CD1c-positive myeloid dendritic cell (primary cell): ENCODE measurements around the gene JUNB.
"Not testable (repeated sequence)": the region's sequence is repeated elsewhere in the genome, so short reads cannot be mapped to it uniquely, and the experiment has no call there.

Source experiments
- DNase-seq: peaks from one replicate; pipeline ENCODE4 v3.0.0-alpha.2; 2016; ENCODE audit errors: extremely low spot score

Gene JUNB

GRCh38 chr19:12789098-12789903, 2.0 kb upstream of the JUNB start:
- no peak for DNase-seq

- peak; percentile 99 for DNase-seq
These were observed 1.2 kb upstream of the JUNB start for GRCh38 chr19:12789904-12790619.

GRCh38 chr19:12790628-12791344, 500 bp upstream of the JUNB start:
- DNase-seq, result peak; percentile 44

- DNase-seq, result peak; percentile 83
These were observed 966 bp downstream of the JUNB start for GRCh38 chr19:12792051-12792852.

GRCh38 chr19:12792853-12793289, 1.6 kb downstream of the JUNB start:
- no peak for DNase-seq

- DNase-seq, result peak; percentile 97
These were observed 2.3 kb downstream of the JUNB start for GRCh38 chr19:12793290-12794195.

- peak; percentile 37 for DNase-seq
These were observed 3.1 kb downstream of the JUNB start for GRCh38 chr19:12794196-12794941.

GRCh38 chr19:12794971-12795381, 3.7 kb downstream of the JUNB start:
- no peak for DNase-seq

- peak; percentile 89 for DNase-seq
These were observed 5.1 kb downstream of the JUNB start for GRCh38 chr19:12796146-12797071.

- DNase-seq, result no peak
These were observed 5.9 kb downstream of the JUNB start for GRCh38 chr19:12797141-12797587.

GRCh38 chr19:12797607-12798006, 6.3 kb downstream of the JUNB start:
- DNase-seq, result not testable (repeated sequence)

- no peak for DNase-seq
These were observed 8.6 kb downstream of the JUNB start for GRCh38 chr19:12799742-12800465.

- DNase-seq, result no peak
These were observed 9.1 kb downstream of the JUNB start for GRCh38 chr19:12800466-12800770.

- no peak for DNase-seq
These were observed 9.7 kb downstream of the JUNB start for GRCh38 chr19:12800923-12801465.

GRCh38 chr19:12801466-12802266, 10.4 kb downstream of the JUNB start, which contains the start of the genes PRDX2 and THSD8:
PRDX2 (minus strand) TSS chr19:12801800; CDS start chr19:12801261, 539 bp downstream.
THSD8 (plus strand) TSS chr19:12802069; CDS start chr19:12802072, 3 bp downstream.
- peak; percentile 57 for DNase-seq

GRCh38 chr19:12802267-12803106, 11.2 kb downstream of the JUNB start:
- DNase-seq, result peak; percentile 7
